ENCODE data around the gene NLRP11.

DNA sequence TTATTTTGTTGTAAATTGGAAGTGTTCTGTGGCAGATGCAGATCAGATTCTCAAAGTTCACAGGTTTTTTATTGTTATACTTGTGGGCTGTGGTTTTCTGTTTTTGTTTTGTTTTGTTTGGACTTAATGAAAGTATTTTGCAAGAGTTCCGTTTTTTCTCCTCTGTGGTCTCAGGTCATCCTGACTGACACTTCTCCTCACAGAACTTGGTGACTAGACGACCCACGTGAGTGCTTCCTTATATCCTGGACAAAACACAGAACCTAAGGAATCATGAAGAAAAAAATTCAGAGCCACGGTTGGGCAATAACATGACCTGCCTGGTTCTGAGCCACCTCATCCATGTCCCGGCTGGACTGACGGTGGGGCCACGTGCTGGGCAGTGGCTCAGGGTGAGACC, 65.3 kb downstream of the NLRP11 start:
- no peak for TF ChIP-seq GATA2 (IDR thresholded peaks at IDR 0.05; ENCODE audit: low read depth, low read length)
- no peak for TF ChIP-seq GATA3 (IDR thresholded peaks at IDR 0.05; ENCODE audit: low read depth, low read length)

All from SH-SY5Y (cell line).